Measurements from ENCODE around the gene DRAP1.

DNA sequence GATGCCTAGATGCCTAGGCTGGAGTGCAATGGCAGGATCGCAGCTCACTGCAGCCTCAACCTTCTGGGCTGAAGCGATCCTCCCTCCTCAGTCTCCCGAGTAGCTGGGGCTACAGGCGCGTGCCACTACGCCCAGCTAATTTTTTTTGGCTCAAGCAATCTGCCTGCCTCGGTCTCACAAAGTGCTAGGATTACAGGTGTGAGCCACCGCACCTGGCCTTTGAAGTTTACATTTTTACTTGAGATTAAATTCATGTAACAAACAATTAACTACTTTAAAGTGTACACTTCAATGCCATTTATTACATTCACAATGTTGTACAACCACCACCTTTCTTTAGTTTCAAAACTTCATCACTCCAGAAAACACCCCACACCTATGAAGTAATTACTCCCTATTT is 15.5 kb upstream of the DRAP1 start:
- TF ChIP-seq IRF2 (CRISPR knock-in tag; IDR thresholded peaks at IDR 0.05; ENCODE audit: borderline replicate concordance, low read depth) (no peak), ETV6 (CRISPR knock-in tag; IDR thresholded peaks at IDR 0.05) (no peak), MAX (CRISPR knock-in tag; IDR thresholded peaks at IDR 0.05) (no peak), E2F4 (CRISPR knock-in tag; IDR thresholded peaks at IDR 0.05; ENCODE audit: borderline replicate concordance, low read depth) (no peak), GRHL2 (CRISPR knock-in tag; IDR thresholded peaks at IDR 0.05; ENCODE audit: insufficient replicate concordance, severe bottlenecking) (no peak), NFE2L1 (CRISPR knock-in tag; IDR thresholded peaks at IDR 0.05) (no peak), NR2C2 (CRISPR knock-in tag; IDR thresholded peaks at IDR 0.05) (no peak), ZBTB21 (CRISPR knock-in tag; IDR thresholded peaks at IDR 0.05; ENCODE audit: borderline replicate concordance) (no peak), RORB (CRISPR knock-in tag; IDR thresholded peaks at IDR 0.05) (no peak), MYBL2 (CRISPR knock-in tag; IDR thresholded peaks at IDR 0.05) (no peak)
- TF ChIP-seq, protein P1, sequence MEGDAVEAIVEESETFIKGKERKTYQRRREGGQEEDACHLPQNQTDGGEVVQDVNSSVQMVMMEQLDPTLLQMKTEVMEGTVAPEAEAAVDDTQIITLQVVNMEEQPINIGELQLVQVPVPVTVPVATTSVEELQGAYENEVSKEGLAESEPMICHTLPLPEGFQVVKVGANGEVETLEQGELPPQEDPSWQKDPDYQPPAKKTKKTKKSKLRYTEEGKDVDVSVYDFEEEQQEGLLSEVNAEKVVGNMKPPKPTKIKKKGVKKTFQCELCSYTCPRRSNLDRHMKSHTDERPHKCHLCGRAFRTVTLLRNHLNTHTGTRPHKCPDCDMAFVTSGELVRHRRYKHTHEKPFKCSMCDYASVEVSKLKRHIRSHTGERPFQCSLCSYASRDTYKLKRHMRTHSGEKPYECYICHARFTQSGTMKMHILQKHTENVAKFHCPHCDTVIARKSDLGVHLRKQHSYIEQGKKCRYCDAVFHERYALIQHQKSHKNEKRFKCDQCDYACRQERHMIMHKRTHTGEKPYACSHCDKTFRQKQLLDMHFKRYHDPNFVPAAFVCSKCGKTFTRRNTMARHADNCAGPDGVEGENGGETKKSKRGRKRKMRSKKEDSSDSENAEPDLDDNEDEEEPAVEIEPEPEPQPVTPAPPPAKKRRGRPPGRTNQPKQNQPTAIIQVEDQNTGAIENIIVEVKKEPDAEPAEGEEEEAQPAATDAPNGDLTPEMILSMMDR (IDR thresholded peaks at IDR 0.05) = no peak
